ENCODE data around the gene CRIM1.

The CRIM1 gene

DNA sequence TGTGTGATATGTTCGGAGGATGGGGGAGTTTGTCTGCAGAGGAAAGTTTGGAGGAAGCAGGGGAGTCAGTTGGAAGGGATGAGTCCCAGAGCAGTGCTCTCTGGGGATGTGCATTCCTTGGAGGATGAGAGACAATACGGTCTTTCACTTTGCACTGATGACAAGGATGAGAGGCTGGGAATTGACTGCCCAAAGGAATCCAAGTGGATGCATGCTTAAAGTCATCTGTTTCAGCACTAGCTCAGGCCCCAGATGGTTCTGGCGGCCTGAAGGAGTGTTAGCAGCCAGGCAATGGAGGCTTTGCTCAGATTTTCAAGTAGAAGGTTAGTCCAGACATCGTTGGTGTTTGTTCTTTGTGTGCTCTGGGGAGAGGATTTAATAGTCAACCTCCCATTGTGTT, 100.2 kb downstream of the CRIM1 start:
- no peak for DNase-seq (ENCODE audit: low read depth)

DNA sequence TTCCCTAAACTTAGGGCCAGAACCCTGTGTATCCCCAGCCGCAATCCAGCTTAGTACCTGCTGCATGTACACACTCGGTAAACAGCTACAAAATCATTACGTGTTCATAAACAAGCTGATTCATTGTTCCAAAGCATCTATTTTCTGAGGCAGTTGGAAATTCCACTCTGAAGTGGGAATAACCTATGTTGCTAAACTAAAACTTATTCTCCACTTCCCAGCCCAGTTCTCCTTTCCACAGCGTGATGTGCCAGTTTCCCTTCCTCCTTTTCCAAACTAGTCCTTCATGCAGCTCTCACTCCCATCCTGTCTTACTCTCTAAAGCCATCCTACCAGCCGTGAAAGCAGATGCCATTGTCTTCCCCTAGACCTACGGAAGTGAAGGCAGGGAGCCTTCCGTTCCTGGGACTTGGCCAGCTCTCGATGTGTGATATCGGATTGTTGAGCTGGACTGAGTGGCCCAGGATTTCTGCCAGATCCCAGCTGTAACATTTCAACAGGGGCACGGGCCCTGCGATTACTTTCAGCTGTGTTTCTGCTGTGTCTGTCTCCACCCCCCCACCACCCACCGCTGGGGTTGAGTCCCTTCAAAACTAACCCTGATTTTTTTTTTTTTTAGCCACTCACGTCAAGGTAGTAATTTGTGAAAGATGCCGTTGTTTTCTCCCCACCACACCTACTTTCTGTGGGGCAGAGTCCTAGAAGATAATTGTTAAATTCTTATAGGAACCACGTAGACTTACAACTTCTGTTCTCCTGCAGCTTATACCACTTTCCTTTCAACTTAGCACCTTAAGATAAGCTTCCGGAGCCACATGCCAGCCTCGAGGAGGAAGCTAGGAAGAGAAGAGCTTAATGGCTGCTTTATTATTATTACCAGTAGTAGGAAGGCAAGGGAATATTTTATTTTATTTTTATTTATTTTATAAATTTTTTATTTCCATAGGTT, 100.9 kb downstream of the CRIM1 start:
- no peak for DNase-seq (ENCODE audit: low read depth)

DNA sequence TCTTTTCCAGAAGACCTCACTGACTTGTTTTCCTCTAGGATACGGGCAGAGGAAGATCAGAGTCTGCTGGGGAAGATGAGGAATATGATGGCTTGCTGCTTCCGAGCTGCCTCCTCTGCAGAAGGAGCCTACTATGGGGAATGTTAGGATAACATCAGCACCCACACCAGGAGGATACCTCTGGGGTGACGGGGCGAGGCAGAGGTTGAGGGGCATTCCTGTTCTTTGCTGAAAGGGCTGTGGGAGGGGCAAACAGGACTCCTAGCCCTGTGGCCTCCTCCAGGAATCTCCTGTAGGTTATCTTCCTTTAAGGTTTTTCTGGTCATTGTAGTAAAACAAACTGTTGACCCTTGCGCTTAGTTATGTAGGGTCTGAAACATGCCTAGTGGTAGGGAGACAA, 102.5 kb downstream of the CRIM1 start:
- no peak for DNase-seq (ENCODE audit: low read depth)

DNA sequence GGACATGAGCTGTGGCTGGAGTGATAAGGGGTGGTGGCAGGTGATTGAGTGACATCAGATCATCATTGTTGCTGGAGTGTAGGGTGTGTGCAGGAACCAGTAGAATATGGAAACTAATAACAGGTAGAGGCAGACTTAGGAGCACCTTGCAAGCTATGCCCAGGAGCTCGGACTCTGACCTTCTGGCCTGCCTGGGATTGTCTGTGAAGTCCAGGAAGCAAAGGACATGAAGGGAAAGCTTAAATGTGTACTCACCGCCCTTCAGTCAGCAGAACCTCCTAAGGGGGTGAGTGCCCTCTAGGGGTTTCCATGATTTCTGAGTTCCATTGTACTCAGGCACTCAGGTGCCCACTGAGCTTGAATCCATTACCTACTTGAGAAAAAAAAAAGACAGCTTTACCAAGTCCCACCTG, 104.2 kb downstream of the CRIM1 start:
- no peak for DNase-seq (ENCODE audit: low read depth)

DNA sequence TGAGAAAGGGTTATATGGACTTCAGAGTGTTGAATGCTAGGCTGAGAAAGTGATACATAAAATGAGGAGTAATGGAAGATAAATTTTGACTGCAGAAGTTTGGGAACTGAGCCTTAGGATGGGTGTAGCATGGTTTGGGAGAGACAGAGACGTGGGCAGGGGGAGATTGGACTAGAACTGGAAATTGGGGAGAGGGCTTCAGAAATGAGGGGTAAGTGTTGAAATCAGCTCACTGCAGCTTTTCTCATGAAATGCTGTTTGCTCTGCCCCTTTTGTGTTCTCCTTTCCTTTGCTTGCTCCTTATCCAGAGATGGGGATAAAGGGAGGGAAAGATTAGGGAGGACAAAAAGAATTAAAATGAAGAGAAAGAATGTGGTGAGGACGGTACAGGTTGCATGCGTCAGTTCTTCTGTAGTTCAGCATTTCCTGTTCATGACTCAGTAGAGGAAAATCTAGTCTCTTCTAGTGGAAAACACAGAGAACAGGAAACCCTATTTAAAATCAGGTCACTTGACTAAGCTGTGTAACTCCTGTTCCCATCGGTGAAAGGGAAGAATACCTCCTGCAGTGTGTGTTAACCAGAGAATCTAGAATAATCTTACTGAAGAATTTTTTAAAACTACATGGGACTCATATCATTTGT, 105.6 kb downstream of the CRIM1 start:
- DNase-seq (ENCODE audit: low read depth), result no peak

DNA sequence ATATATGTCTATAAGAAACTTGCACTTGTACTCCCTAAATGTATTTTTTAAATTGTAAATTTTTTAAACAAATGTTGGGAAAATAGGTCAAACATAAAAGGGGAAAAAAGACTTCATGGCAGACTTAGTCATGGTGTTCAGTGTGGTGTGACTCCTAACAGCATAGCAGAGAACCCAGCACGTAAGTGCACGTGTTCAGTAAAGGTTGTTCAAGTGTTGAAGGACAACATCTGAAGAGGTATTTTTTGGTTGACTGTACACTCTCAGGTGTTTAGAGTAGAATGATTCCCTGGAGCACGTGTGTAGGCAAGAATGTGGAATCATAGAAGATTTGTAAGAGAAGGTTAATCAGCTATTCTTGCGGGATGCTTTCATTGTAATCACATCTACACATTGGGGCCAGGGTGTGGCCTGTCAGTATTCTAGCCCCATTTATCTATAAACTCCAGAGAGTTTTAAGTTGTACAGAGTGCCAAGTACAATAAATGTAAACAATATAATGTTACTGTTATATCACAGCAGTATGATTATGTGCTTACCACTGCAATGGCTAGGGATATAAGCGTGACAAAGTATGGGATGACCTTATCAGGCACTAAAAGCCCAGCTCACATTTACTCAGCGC, 106.8 kb downstream of the CRIM1 start:
- DNase-seq (ENCODE audit: low read depth), result no peak

DNA sequence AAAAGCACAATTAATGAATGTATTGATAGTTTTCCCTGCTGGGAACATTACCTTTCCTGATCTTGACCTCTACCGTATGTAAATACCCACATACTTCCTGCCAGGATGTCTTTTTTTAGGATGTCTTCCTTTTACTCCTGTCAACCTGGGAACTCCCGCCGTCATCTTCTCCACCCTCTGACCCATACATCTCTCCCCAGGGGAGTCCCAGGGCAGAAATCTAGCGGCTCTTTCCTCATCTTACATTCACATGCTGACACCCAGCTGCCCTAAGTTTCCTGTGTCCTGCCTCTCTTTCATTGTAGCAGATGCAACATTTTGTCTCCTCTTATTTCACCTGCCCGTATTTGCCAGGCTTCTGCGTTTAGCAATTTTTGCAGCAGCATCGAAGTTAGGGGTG, 107.8 kb downstream of the CRIM1 start:
- no peak for DNase-seq (ENCODE audit: low read depth)

DNA sequence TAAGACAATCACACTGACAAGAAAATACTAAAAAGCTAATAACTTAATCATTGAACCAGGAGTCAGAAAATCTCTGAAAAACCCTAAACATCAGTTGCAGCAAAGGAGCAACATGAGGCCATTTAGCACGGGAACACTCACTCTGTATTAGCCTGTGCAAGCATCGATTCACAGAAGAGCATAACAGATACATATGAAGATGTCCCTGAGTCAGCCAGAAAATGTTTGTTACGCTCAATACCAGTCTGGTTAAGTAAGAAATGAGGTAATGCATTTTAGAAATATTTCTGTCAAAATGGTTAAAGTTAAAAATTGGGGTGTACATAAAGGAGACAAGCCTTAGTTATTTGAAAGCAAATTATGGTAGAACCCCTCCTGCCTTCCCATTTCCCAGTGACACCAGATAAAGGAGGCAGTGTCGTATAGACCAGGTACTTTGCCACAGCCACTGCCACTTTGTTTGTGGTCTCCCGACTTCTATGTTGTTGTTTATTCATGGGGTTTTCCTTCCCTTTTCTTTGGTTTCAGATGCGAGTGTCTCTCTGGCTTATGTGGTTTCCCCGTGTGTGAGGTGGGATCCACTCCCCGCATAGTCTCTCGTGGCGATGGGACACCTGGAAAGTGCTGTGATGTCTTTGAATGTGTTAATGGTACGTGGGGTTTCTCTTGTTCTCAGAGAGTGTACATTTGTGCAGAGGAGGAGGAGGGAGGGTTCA, 108.6 kb downstream of the CRIM1 start:
- no peak for DNase-seq (ENCODE audit: low read depth)

DNA sequence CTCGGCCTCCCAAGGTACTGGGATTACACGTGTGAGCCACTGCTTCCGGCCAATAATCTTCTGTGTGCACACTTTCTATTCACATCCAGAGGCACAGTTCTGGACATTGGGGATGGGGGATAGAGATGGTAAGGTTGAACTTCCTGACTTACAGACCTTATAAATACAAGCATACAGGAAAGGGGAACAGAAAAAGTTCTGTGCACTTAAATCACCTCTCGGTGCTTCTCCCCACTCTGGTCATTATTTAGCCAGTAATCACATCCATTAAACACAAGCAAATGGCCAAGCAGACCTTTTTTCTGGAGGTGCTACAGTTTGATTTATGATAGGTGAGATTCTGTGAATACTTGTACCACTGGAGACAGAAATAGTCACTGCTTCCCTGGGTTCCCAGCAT, 110.6 kb downstream of the CRIM1 start:
- DNase-seq (ENCODE audit: low read depth), result no peak

DNA sequence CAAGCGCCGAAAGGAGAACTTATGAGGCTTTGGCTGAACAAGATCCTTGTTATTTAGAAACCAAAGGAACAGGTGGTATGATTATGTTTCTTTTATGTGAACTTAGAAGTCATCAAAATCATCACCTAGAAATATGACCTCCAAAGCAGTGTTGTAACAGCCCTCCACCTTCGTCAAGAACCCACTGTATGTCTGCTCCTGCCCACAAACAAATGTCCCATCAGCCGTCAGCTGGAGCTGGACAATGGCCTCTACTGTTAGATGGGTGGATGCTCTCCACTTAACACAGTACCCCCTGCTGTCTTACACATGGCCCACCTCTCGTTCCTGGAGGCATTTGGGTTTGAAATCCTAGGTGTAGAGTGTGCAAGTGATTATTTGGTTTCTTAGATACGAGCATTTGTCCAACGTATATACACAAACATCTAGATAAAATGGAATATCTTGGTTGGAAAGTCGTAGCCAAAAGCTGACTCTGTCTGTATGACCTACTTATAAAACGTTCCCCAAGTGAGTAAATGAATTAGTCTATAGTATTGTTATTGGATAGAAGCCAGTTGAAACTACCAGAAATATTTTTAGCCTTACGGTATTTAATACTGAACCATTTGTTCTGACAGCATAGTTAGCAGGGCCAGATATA, 113.0 kb downstream of the CRIM1 start:
- no peak for DNase-seq (ENCODE audit: low read depth)

DNA sequence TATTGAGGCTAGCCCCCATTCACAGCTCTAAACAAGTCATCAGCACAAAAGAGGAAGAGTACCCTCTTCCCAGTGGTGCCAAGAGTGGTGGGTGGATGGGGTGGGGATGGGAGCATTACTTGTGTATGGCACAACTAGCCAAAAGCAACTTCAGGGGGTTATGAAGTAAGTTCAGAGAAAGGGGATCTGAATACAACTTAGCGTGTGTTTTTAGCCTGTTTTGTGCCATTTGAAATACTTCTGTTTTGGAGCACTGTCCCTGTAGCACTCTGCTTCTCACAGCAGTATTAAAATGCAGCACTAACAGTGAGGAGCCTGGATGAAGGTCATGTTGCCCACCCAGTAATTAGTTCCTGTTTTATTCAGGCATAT, 113.5 kb downstream of the CRIM1 start:
- DNase-seq (ENCODE audit: low read depth), result no peak

DNA sequence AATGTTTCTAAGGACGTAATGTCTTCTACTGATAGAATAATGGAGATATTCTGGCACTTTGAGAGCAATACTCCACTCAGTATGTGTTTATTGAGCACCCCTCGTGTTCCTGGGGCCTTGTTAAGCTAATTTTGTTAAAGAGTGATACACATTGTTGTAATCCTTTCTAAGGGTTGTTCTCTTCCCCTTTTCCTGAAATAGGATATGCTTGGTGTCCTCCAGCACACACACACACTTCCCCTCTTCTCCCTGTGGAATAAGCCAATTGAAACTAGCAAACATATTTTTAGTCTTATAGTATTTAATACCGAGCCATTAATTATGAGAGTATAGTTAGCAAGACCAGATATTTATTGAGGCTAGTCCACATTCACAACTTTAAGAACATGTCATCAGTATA, 114.1 kb downstream of the CRIM1 start:
- DNase-seq (ENCODE audit: low read depth), result no peak

DNA sequence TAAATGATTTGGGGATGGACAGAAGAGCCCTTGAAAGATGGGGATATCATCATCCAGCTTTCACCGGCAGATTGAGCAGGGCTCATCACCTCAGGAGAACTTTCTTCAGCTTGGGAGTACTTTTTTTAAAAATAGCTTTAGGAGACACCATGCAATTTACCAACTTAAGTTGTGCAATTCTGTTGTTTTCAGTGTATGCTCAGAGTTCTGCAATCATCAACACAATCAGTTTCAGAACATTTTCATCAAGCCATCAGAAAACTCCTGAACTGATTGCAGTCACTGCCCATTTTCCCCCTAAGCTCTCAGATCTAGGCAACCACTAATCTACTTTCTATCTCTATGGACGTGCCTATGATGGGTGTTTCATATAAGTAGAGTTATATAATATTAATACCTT, 117.7 kb downstream of the CRIM1 start:
- no peak for DNase-seq (ENCODE audit: low read depth)

DNA sequence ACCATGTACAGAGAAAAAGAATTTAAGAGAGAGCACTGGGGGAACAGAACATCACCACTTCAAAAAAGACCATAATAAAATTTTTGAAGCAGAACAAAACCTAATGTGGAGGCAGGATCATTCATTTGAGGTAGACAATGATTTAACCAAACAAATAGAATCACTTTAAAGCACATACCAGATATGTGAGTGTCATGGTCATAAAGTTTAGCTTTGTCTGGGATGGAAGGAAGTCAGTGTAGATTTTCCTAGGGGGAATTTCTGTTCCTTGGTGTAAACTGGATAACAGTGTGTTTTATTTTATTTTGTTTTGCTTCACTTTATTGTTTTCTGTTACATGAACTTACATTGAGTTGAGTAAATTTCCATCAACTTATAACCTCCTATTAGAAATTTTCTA, 120.8 kb downstream of the CRIM1 start:
- DNase-seq (ENCODE audit: low read depth), result no peak

DNA sequence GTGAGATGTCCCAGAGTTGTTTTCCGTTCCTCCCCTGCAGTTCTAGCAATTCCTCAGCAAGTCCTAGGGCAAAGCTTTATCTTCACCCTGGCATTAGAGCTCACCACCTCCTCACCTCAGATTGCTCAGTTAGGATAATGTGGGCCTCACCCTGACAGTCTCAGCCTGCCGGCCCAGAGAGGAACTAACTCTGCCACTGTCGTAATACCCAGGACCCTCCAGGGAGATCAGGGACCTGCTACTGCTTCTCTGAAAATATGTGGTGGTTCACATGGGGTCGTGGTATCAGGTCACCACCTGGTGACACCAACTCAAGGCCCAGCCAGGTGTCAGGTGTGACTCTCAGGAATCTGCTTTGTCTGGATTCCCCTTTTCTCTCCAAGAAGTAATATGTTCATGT, 121.7 kb downstream of the CRIM1 start:
- no peak for DNase-seq (ENCODE audit: low read depth)

DNA sequence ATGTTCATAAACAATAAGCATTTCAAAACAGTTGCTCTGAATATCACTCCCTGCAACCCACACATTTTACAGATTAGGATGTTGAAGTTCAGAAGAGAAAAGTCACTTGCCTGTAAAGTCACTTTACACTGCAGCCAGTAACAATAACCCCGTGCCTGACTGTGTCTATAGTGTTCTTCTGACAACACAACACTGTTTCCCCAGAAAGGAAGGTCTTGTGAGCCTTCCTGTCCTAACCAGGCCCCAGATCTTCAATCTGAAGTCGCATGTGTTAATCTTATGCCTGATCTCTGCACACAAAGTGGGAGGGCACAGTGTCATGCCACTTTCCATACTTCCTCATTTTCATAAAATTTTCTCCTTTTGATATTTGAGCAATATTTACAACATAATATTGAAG, 122.2 kb downstream of the CRIM1 start:
- DNase-seq (ENCODE audit: low read depth), result no peak

DNA sequence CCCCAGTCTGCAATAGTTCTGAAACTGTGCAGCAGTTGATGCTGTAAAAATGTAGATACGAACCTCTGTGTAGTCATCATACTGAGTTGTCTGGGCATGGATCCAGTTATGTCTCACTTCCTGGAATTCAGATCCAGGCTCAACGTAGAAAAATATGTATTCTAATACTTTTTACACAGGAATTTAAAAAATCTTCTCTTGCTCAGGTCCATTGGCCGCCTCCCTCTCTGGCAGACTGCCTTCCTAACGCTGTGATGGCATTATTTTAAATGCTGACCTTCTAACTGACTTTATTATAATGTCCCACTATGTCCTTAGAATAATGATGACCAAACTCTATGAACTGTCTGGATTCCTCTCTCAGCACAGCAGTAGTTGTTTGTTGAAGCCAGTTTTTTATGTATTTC, 122.8 kb downstream of the CRIM1 start:
- DNase-seq (ENCODE audit: low read depth), result no peak

DNA sequence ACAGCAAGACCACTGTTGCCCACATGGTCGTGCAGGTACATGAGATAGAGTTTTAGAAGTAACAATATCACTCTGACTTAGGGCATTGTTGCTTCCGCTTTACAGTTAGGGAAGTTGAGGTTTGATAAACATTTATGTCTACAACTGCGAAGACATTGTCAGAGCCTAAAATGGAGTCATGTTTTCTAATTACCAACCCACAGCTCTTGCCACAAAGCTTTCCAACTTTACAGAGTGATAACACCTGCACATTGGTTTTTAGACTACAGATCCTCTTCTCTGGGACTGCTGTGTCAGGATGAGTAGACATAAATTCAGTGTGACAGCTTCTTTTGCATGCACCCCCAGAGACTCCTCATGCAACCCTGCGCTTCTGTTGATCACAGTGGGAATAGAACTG, 123.4 kb downstream of the CRIM1 start:
- DNase-seq (ENCODE audit: low read depth), result no peak

DNA sequence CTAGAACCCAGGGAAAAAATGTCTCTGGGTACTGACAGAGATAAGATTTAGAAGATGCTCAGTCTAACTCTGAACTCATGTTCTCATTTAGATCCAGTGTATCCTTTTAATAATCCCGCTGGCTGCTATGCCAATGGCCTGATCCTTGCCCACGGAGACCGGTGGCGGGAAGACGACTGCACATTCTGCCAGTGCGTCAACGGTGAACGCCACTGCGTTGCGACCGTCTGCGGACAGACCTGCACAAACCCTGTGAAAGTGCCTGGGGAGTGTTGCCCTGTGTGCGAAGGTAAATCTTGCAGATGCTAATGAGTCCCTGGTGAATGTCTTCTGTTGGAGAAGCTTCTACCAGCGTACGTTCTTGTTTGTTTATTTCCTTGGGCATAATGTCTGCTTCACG, 123.8 kb downstream of the CRIM1 start:
- no peak for DNase-seq (ENCODE audit: low read depth)

DNA sequence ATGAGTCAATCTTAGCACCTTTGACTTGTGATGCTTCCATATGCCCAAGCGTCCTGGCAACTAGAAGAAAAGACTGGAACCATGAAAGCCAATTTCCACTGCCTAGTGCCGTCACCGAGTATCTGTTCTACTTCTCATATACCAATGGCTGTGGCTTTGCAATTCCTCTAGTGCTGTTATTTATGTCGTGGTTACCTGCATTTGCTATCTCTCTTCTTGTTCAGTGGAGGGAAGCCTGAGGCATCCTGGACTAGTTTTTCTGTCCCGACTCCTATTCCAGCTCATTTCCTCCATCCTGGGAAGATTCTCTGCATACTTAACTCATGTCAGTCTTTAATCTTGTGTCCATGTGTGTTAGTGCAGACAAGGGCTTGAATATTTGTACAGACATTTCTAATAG, 124.5 kb downstream of the CRIM1 start:
- DNase-seq (ENCODE audit: low read depth), result no peak

DNA sequence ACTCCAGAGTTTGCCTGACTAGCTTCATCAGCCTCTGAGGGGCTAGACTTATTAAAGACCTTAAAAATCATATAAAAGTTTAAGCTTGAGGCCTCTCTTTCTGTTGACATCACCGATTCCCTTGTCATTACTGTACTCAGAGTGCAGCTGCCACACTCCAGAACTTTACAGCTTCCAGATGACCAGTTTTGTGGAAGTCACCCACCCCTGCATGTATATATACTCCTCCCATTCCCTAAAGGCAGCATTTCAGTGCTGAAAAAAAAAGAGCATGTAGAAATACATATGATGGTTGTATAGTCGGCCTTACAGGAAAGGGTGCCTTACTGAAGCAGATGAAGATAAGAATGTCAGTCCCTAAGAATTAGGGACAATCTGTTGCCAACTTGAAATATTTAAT, 125.1 kb downstream of the CRIM1 start:
- DNase-seq (ENCODE audit: low read depth), result no peak

DNA sequence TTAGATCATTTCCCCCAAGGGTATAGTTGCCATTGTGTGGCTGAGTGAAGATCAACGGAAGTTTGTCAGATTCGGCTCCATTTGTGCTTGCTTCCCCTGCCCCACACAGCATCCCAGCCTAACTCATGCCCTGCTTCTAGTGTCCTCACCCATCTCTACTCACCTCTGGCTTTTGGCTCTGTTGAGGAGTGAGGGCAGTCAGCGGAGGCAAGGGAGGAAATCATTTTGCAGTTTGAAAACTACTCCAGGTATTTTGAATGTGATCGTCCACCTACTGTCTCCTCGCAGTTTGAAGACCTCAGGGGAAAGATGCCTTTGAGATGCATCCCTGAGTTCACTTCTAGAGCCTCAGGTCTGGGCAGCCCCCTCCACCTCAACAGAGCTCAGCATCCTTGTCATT, 126.1 kb downstream of the CRIM1 start:
- DNase-seq (ENCODE audit: low read depth), result no peak

All from T-helper 22 cell (primary cell).